HG03045 (cell line): ENCODE results near the gene DLX1.
A peak's percentile ranks its signal among the peaks of the same experiment; 100 is the strongest.

ENCODE experiments used
- ATAC-seq: cut with Tn5 transposase; IDR thresholded peaks from one replicate; pipeline ENCODE4 v1.9.1; 2021; ENCODE audit warnings: mild to moderate bottlenecking, moderate library complexity; ENCODE audit not compliant: unreplicated experiment

DLX1 gene

DNA sequence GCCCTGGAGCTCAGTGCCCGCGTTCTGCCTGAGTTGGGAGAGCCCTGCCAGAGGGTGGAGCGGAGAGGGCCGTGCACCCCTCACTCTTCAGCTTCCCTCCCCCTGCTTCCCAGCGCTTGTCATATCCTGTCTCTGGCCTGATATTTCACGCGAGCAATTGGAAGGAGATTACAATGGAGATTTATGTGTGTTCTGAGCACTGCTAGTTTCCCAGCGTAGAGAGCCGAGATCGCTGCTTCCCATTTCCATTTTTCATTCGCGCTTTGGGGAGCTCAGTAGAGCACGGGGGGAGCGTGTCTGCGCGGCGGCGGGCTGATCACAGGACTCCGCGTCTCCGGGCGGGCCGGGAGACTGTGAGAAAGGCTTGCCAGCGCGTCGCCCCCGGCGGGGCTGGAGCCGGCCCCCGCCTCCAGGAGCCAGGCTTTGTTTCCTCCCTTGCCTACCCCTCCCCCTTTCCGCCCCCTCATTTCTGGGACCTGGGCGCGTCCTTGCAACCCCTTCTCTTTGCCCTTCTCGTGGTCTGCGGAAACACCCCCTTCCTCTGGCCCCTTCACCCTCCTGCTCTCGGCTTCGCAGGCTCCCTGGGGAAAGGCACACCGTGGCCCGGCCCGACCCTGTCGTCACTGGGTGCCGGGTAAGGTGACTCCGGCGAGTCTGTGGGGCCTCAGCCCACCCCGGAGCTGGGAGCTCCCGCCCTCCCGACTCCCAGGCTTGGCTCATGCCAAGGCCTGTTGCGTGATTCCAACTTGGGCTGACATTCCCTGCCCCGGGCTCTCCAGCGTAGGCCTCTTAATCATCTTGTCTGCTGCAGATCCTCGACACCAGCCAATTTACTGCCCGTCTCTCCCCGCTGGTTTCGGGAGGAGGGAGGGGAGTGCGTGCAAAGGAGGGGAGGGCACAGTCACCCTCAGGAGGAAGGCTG is 11.6 kb downstream of the DLX1 start:
- ATAC-seq = no peak

DNA sequence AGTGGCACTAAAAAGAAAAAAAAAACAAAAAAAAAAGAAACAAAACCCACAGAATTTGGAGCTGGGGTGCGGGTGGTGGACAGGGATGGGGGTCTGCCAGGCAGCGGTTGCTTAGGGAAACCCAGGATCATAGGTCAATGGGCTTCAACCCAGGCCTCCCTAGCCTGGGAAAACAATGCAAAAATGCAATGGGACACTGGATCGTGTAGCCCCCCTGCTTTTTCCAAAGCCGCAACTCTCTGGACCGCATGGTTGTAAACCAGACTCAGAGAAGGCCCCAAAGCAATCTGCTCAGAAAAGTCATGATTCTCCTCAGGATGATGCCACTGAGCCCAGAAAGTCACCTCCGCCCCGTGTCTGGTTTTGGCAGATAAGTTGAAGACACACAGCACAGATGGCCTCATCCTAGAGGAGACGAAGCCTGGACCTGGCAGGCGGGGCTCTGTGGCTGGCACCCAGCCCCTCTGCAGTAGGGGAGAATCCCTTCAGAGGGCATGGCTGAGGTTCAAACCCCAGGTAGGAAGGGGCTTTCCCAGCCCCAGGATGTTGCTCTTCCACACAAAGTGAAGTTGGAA is 12.3 kb downstream of the DLX1 start:
- ATAC-seq = no peak

DNA sequence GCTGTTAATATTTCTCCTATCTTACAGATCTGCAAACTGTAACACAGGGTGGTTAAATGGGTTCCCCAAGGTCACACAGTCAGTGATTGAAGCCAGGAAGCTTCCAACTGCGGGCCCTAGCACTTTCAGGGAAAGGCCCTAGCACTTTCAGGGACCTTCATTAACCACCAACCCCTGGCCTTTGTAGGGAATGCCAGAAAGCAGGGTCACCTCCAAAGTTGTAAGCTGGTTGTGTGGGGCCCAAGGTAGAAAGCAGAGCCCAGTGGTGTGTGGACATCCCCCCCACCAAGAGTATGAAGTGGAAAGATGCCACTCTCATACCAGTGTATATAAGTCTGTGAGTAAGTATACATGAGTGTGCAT is 13.0 kb downstream of the DLX1 start:
- ATAC-seq = no peak

DNA sequence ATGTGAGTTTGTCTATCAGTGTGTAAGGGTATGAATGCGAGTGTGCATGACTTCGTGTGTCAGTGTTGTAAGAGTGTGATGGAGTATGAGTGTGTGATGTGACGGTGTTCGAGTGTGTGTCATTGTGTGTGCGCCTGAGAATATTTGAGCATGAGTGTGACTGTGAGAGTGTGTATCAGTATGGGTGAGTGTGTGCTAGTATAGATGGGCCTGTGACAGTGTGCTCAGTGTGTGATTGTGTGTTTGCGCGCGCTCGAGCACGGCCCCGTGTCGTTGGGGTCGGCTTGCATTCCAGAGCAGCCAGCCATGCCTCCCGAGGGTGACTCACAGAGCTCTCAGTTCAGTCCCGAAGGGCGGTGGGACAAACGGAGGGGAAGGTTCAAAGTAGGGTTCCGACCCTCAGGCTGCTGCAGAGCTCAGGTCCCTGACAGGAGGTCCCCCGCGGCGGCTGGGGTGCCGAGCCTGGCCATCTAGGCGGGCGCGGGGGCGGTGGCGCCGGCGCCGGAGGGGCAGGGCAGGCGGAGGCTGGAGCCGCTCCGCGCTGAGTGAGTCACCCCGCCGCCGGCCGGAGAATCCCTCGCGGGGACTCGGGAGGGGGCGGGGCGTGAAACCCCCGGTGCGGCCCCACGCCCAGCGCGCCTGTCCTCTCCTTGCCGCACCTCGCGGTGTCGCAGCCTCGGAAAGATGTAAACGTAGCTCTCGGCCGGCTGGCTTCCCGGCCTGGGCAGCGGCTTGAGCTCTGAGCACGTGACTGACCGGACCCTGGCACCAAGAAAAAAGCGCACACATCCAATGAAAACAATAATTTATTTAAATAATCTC is 13.6 kb downstream of the DLX1 start:
- ATAC-seq = no peak

DNA sequence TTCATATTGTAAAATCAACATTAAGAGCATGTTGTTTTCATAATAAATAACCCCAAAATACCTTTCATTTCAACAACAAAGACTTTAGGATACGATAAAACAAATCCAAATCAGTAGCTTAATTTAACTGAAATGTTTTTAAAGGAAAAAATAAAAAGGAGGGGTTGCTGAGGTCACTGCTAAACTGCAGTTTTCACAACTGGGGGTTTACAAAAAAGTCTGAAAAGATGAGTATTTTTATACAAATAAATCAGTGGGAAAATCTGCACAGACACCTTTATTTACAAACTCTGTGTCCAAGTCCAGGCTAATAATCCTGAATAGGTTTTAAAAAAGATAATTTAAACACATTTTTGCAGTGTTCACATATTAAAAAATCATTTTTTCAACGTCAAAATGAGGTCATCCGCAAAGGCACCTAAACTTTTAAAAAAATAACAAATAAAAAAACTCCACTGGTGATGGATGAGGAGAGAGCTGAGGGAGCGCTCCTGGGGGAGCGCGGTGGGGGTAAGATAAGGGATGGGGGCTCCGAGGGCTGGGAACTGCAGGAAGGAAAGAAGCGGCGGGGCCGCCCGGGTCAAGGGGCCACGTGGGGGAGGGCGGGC is 14.3 kb downstream of the DLX1 start:
- ATAC-seq = no peak

DNA sequence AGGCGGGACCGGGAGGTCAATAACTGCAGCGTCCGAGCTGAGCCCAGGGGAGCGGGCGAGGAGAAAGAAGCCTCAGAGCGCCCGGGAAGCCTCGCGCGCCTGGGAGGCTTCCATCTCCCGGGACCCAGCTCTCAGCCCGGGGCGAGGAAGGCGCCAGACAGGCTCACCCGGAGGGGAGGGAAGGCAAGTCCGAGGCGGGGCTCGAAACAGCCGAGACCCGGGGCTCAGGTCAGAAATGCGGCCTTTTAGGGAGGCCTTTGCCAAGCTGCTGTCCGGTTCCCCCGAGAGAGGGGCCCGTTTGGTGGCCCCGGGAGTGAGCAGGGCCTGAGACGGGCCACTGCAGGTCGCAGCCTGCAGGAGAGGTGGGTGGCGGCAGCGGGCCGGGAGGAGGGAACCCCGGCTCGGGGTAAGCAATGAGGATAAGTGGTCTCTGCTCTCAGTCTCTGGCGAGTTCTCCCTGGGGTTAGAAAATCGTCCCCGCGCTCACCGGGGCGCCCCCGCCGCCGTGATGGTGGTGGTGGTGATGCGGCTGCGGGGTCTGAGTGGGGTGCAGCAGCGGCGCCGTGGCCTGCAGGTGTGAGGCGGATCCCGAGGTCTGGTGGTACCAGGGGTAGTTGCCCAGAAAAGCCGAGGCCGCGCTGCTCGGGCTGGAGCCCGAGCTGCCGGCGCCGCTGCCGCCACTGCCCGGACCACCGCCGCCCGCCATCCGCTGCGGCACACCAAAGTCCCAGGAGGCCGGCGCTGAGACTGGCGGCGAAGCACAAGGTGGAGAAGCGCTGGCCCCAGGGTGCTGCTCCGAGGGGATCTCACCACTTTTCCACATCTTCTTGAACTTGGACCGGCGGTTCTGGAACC is 15.0 kb downstream of the DLX1 start:
- ATAC-seq = no peak

DNA sequence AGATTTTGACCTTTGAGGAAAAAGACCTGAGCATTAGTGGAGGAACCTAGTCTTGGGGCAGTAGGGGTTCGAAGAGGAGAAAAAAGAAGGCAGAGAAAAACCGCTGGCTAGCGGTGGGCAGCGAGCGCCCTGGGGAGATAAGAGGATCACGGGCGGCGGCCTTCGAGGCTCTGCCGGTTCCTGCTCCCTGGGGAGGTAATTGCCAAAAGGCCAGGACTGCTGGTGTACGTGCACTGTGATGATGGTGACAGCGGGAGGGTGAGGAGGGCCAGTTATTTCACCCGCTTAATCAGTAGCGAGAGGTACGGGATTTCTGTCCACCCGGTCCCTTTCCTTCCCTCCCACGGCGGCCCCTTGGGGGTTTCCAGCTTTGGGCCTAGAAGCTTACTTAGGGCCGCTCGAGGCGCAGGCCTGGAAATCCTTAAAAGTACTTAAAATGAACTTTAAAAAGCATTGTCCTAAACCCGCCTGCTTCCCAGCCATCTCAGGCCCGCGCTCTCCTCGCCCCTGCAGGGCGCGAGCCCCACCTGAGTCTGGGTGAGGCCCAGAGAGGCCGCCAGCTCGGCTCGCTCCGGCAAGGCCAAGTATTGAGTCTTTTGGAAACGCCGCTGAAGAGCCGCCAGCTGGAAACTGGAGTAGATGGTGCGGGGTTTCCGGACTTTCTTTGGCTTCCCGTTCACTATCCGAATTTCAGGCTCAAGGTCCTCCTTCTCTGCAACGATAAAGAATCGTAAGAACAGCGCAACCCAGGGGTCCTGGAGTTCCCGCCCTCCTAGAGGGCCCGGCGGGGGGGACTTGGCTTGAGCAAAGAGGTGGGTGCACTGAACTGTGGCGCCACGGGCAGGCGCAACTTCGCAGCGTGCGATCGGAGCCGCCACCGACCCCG is 15.9 kb downstream of the DLX1 start:
- no peak for ATAC-seq

DNA sequence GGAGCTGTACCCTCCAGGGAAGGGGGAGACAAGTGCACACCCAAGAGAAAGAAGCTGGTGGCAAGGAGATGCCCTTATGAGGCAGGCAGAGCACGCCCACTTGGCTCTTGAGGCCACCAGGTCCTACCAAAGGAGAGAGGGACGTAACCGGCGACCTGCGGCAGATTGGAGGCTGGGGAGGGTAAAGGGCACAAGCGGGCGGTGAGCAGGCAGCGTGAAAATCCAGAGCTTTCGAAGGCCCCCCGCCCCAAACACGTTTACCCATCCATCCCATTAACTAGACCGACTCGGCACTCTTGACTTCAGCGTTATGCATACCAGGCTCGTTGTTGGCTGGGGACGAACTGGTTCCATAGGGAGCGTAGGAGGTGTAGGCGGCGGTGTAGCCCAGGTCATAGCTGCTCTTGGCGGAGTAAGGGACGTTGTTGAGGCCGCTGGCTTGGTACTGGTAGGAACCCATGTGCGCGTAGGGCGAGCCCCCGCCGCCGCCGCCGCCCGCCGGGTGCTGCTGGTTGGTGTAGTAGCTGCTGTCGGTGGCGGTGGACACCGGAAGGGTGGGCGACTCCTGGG is 16.6 kb downstream of the DLX1 start:
- ATAC-seq = peak; percentile 4

DNA sequence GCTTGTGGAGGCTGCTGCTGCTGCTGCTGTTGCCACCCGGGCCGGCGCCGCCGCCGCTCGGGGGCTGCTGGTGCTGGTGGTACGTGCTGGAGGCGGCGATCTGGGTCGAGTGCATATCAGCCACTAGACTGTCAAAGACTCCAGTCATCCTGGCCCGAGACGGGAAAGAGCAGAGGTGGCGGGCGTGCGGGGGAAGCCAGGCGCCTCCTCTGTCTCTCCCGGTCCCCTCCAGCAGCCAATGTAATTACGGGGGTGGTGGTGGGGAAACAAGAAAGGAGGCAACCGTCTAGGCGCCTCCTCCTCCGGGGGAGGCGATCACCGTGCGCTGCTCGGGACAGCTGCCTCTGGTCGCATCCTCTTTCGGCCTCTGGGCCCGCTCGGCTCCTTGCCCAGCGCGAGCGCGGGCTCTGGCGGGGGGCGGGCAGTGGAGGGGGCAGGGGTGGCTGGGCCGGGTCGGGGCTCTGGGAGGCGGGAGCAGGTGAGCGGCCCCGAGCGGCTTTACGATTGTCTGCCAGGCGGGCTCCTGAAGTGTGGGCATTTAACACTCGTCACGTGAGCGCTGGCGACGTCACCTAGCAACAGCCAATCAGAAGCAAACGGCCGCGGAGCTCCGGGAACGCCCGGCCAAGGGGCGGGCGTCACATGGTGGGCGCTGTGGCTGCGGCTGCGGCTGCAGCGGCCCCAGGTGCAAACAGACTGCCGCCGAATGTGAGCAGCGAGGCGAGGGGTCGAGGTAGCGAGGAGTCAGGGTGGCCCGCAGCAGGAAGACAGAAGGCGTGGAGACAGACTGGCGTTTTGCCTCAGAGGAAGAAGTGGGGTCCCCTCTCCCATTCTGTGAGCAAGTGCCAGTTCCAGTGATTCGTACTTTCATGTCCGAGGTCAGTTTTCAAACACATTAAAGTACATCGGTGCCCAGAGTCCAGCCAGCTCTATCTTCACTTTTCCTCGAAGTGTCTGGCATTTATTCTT is 17.4 kb downstream of the DLX1 start, which contains the start of gene DLX2:
TSS of gene DLX2 (minus strand) at position 510 of the 969 bp plus-strand sequence. CDS start at position 148, 362 bp downstream.
- peak; percentile 76 for ATAC-seq

DNA sequence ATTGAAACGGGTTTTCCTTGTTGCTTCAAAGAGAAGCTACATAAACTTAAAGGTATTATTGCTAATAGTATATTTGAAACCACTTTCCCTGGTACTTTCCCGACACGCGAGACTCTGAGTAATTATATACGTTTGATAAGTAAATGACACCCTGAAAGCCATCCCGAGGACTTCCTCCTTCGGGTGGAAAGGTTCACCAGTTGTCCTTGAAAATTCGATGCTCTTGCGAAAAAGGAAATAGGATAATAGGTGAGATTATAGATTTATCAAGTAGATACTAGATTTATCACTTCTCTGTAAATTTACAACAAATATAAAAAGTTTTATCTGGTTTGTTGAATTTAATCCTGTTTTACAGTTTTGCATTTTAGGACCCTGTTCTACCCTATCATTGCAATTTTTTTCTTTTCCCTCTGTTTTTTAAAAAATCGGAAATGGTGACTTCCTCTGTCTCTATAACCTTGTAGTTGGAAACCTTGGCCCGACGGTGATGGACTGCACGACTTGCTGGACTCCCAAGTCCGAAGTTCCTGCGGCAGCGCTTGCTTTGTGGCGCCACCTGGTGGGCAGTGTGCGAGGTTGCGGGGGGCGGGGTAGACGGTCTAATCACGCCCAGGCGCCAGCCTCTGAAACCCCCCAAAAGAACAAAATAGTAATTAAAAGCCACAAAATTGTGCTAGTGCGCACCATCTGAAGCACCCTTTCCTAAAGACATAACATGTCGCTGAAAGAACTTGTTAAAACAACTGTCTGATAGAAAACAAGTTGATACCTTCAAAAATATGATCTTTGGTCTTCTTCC is 18.4 kb downstream of the DLX1 start:
- ATAC-seq = no peak

DNA sequence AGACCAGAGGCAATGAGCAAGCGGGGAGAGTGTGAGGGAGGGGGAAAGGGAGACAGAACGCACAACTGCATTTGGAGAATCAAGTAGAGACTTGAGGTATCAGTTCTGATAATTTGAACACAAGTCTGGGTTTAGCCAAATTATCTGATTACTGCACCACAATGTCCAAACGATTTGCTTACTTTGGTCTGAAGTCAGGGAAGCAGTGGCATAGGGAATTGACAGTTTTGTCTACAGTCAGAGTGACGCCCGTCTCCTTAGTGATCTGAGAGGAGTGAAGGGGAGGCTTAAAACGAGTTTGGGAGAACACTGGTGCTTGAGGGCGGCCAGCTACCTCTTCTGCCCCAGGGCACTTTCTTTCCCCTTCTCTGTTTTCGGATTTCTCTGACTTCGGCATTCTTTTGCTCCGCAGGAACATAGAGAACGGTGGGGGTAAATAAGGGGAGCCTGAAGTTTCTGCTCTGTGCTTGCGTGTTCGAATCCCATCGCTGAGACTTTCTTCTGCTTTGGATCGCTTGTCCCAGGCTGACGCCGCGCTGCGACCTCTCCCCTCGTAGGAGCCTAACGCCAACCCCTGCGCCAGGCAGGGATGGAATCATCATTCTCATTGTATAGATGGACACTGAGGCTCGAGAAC is 20.3 kb downstream of the DLX1 start:
- ATAC-seq = no peak

DNA sequence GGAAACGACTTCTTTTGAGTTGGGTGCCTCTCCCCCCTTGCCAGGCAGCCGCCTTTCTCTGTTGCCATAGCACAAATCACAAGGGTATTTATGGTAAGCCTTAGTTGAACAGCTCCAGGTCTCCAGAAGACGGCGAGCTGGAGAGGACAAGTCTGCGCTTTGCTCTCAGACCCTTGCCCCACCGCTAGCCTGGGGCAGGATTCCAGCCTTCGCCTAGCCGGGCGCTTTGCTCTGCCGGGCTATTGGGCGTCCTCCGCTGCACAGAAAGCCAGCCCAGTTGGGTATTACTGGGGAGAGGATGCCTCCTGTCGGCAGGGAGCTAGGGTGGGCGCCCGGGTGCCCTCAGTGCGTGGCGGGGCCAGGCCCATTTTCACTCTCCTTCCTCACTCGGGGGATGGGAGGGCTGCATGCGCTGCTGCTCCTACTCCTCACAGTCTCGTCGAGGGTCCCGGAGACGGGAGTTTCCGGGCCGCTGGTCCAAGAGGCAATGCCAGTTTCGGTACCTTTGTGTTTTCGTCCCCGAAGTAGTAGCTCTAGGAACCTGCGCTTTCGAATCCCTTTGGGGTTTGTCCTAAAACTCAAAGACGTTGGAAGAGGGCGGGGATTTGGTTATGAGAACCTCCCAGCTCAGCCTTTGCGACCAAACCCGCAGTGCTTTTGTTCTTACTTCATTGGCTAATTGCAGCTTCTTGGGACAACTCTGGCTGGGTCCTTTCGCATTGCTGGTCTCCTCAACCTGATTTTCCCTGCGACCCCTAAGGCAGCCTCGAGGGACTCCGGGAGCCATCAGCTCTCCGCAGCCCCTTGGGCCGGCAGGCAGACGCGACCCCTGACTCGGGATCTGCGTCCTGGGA is 21.0 kb downstream of the DLX1 start:
- ATAC-seq = no peak

DNA sequence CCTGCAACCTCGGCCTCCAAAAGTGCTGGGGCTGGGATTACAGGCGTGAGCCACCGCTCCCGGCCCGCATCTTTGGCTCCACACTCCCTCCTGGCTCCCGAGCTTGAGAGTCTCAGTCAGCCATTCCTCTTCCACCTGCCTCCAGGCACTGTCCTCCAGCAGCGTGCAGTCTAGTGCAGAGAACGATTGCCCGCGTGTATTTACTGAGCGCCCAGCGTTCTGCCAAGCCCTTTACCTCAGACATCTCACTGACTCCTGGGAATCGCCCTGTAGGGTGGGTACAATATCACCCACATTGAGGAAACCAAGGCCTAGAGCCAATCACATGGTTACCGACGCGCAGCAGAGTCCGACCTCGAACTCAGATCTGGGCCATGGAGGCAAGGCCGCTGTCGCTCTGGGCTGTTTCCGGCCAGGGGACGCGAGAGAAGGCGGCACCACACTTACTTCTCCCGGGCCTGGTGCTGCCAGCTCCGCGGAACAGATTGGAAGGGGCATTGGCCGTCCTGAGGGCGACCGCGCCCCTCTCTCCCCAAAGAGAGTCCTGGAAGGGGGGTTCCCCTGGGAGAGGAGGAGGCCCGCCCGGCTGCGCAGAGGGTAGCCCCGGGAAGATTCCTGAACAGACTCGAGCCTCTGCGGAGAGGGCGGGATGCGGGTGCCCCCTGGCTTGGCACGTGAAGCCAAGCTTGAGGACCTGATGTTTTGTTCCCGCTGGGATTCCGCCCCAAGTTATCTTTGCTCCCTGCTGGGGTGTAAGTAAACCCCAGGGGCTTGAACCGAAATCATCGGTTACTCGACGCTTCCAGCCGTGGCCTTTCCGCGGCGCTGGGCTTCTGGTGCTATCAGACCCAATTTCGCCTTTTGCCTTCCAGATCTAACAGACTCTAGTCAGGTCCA is 22.6 kb downstream of the DLX1 start:
- ATAC-seq = no peak

DNA sequence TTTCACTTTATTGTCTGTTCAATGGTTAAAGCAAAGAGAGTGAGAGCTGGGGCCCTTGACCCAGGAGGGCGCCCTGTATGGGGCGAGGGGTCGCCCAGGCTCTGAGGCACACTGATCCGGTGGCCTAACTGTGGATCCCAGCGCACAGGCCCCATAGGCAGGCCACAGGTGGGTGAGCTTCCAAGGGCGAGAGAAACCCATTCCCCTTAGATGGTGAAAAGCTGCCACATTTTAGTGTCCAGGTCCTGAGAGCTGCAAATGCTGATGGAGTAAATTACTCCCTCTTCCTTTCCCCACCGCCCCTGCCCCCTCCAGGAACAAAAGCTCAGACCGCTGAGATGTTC is 23.3 kb downstream of the DLX1 start:
- no peak for ATAC-seq
